NCI-H128 (cell line): ENCODE measurements around the gene SCARB1.

Experiments used
- DNase-seq: peaks from one replicate; lab custom pipeline; 2025; ENCODE audit not compliant: unreplicated experiment; lab: John Stamatoyannopoulos, UW

Gene SCARB1

DNA sequence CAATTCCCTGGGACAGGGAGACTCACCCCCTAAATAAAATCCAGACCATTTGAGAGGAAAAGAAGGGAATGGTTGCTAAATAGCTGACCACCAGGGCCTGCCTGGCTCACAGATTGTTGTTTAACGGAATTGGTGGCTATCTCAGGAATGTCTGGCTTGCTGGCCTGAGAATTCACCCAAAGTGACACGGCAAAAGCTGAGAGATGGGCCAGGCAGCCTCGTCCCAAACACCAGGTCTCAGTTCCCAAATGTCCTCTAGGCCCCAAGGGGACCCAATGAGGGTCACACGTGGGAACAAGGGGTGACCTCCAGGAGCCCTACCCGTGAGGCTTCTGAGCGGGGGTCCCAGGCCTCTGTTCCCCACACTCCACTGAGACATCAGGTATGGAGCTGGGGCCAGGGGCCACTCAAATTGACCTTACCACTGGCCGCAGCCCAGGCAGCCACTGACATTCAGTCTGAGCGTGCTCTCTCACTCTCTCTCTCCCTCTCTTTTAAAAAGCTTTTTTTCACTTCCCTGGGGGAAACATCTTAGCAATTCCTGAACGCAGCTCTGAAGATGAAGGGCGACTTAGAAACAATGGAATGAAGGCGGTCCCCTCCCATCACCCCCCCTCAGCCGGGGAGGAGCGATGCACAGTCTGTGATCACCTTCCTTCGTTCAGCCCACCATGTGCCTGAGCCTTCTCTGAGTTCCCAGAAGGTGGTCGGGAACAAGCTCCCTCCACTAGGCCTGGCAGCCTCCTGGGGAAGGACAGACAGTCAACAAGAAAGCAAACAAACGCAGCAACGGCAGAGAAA, 131.2 kb downstream of the SCARB1 start:
- no peak for DNase-seq

GRCh38 chr12:124731869-124732268, 131.8 kb downstream of the SCARB1 start:
- DNase-seq: no peak

DNA sequence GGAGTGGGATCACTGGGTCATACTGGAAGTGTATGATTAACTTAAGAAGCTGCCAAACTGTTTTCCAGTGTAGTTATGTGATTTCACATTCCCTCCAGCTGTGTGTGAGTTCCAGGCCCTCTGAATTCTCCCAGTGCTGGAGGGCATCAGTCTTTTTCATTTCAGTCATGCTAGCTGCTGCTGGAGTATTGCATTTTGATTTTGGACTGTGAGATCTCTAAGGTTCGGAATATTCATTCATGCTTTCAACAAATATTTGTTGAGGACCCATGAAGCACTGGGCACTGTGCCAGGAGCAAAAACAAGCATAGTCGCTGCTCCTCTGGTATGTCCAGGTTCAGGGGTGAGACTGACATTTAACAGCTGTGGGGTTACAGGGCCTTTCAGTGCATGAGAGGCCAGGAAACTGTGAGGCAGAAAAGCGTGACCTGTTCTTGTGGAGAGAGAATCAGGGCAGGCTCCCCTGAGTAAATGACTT, 133.2 kb downstream of the SCARB1 start:
- no peak for DNase-seq

DNA sequence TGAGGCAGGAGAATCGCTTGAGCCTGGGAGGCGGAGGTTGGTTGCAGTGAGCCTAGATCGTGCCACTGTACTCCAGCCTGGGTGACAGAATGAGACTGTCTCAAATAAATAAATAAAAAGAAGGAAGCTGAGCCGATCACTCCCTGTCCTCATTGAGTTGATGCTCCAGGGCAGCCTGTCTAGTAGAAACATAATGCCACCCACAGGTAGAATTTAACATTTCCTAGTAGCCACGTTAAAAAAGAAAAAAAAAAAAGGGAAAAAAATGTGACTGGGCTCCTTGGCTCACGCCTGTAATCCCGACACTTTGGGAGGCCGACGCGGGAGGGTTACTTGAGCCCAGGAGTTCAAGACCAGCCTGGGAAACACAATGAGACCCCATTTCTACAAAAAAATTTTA, 135.7 kb downstream of the SCARB1 start:
- DNase-seq: no peak

DNA sequence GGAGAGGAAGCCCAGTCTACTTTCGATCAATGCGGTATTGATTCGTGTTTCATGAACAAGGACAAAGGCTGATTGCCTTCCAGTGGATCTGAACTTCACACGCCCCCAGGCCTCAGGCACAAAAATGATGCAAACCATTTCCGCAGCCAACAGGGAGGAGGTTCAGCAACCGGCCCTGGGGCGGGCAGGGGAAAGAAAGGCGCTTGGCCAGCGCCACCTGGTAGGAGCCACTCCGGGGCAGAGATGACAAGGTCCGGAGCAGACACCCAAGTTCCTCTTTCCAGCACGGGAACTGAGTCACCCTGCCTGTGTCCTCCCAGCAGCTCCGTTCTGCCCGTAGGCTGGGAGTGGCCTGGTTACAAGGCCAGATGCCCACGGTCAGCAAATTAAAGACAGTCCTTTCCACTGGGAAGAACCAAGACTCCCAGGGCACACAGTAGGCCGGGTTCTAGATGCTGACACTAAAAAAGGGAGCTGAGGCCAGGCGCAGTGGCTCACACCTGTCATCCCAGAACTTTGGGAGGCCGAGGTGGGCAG, 136.3 kb downstream of the SCARB1 start:
- DNase-seq: no peak
